ENCODE results near the gene FAM76B.

GRCh38 chr11:95728094-95728493, 61.5 kb downstream of the FAM76B start:
- TF ChIP-seq CTCF (IDR thresholded peaks at IDR 0.05) = no peak
- TF ChIP-seq EP300 (IDR thresholded peaks at IDR 0.05) = no peak
